GM18907 (cell line): ENCODE data around the gene HPRT1.
"Not testable (repeated sequence)": the region's sequence is repeated elsewhere in the genome, so short reads cannot be mapped to it uniquely, and the experiment has no call there.

Experiments
- ATAC-seq: cut with Tn5 transposase; IDR thresholded peaks from one replicate; pipeline ENCODE4 v1.9.1; 2021; ENCODE audit warnings: mild to moderate bottlenecking, moderate library complexity; ENCODE audit not compliant: unreplicated experiment

HPRT1 gene

GRCh38 chrX:134460005-134460861, at the start of gene HPRT1:
Gene HPRT1 (plus strand): TSS chrX:134460165. CDS start chrX:134460312, 147 bp downstream.
- ATAC-seq = peak; percentile 91

- ATAC-seq = no peak
These were observed 43.9 kb upstream of the HPRT1 start for GRCh38 chrX:134416087-134416486.

- ATAC-seq = no peak
These were observed 41.5 kb upstream of the HPRT1 start for GRCh38 chrX:134418317-134419113.

GRCh38 chrX:134419784-134420183, 40.2 kb upstream of the HPRT1 start:
- no peak for ATAC-seq

- ATAC-seq = no peak
These were observed 36.4 kb upstream of the HPRT1 start for GRCh38 chrX:134423606-134424005.

- ATAC-seq = no peak
These were observed 33.7 kb upstream of the HPRT1 start for GRCh38 chrX:134426281-134426680.

- peak; percentile 43 for ATAC-seq
These were observed 28.1 kb upstream of the HPRT1 start for GRCh38 chrX:134431894-134432293.

- ATAC-seq = no peak
These were observed 24.1 kb upstream of the HPRT1 start for GRCh38 chrX:134435894-134436293.

- peak; percentile 55 for ATAC-seq
These were observed 16.9 kb upstream of the HPRT1 start for GRCh38 chrX:134443020-134443419.

- peak; percentile 15 for ATAC-seq
These were observed 16.5 kb upstream of the HPRT1 start for GRCh38 chrX:134443461-134443860.

- ATAC-seq = peak; percentile 44
These were observed 15.3 kb upstream of the HPRT1 start for GRCh38 chrX:134444681-134445080.

GRCh38 chrX:134452596-134452995, 7.4 kb upstream of the HPRT1 start:
- no peak for ATAC-seq

GRCh38 chrX:134453631-134454030, 6.3 kb upstream of the HPRT1 start:
- ATAC-seq = no peak

GRCh38 chrX:134454506-134454905, 5.5 kb upstream of the HPRT1 start:
- ATAC-seq = no peak

- no peak for ATAC-seq
These were observed 2.3 kb upstream of the HPRT1 start for GRCh38 chrX:134457708-134458107.

GRCh38 chrX:134459683-134460004, 321 bp upstream of the HPRT1 start:
- peak; percentile 17 for ATAC-seq

- ATAC-seq = no peak
These were observed 876 bp downstream of the HPRT1 start for GRCh38 chrX:134460862-134461220.

GRCh38 chrX:134461437-134461836, 1.5 kb downstream of the HPRT1 start:
- ATAC-seq = no peak

- no peak for ATAC-seq
These were observed 3.0 kb downstream of the HPRT1 start for GRCh38 chrX:134462927-134463326.

- ATAC-seq = not testable (repeated sequence)
These were observed 4.5 kb downstream of the HPRT1 start for GRCh38 chrX:134464453-134464852.

- ATAC-seq = no peak
These were observed 9.5 kb downstream of the HPRT1 start for GRCh38 chrX:134469486-134469885.

GRCh38 chrX:134470013-134470412, 10.0 kb downstream of the HPRT1 start:
- no peak for ATAC-seq
